Measurements from ENCODE around the gene TARBP1. TPM values are rescaled to one million over a fixed set of nuclear protein-coding genes. Genes with fewer than 3 reads are reported as not detected.

The TARBP1 gene
- total and polyA plus RNA-seq, 3 donors from 2014 or later, result 29.5 to 39.8 (median 31.3) TPM

DNA sequence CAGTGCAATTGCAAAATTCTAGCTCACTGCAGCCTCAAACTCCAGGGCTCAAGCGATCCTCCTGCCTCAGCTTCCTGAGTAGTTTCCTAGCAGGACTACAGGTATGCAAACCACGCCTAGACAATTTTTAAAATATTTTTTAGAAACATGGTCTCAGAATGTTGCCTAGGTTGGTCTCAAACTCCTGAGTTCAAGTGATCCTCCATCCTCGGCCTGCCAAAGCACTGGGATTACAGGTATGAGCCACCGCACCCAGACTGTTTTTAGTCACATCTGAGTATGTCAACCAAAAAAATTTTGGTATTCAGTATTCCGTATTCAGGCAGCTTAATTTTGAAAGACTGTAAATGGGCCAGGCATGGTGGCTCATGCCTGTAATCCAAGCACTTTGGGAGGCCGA, 11.2 kb downstream of the TARBP1 start:
- no peak overlapping the region for H3K27ac ChIP-seq
- no peaks in the 10 kb centered on the region for H3K4me1 ChIP-seq
- H3K4me3 ChIP-seq, result no peak overlapping the region
- TF ChIP-seq, protein P1, sequence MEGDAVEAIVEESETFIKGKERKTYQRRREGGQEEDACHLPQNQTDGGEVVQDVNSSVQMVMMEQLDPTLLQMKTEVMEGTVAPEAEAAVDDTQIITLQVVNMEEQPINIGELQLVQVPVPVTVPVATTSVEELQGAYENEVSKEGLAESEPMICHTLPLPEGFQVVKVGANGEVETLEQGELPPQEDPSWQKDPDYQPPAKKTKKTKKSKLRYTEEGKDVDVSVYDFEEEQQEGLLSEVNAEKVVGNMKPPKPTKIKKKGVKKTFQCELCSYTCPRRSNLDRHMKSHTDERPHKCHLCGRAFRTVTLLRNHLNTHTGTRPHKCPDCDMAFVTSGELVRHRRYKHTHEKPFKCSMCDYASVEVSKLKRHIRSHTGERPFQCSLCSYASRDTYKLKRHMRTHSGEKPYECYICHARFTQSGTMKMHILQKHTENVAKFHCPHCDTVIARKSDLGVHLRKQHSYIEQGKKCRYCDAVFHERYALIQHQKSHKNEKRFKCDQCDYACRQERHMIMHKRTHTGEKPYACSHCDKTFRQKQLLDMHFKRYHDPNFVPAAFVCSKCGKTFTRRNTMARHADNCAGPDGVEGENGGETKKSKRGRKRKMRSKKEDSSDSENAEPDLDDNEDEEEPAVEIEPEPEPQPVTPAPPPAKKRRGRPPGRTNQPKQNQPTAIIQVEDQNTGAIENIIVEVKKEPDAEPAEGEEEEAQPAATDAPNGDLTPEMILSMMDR (IDR thresholded peaks at IDR 0.05), result no peak
- TF ChIP-seq POLR2A (IDR thresholded peaks at IDR 0.05), result no peak
- H3K27me3 ChIP-seq, result no peaks in the 10 kb centered on the region
- no peak for DNase-seq
- H3K9me3 ChIP-seq, result no peaks in the 10 kb centered on the region
- no peaks in the 10 kb centered on the region for H3K36me3 ChIP-seq (ENCODE audit: low read depth, missing control alignments)
- intact Hi-C loops (cut with DNase I; ENCODE audit: low total_unique reads), result no loop called here
- 90 to 97% methylated on average over 6 of the region's 6 CpGs for WGBS, 2 donors

GRCh38 chr1:234466945-234467344, 12.0 kb downstream of the TARBP1 start:
- no peaks in the 10 kb centered on the region for H3K36me3 ChIP-seq (ENCODE audit: low read depth, missing control alignments)
- intact Hi-C loops (cut with DNase I; ENCODE audit: low total_unique reads), result no loop called here
- WGBS, 2 donors, result 98% methylated on average over 6 of the region's 6 CpGs

DNA sequence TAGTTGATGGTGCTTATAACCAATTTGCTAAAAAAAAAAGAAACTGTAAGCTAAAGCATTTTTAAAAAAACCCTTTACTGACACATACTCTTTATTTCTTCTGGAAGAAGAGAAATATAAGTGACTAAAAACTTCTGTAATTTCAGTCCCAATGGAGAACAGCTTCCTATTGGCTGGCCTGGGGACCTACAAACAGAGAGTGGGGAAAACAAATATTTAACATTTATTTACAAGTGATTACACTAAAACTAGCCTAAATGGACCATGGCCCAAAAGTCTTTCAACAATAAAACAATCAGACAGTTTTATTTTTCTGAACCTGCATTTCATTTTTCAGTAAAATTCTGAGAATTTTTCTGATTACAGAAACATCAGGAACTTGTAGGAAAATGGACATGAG, 15.2 kb downstream of the TARBP1 start:
- TF ChIP-seq POLR2A (IDR thresholded peaks at IDR 0.05), result no peak
- TF ChIP-seq, protein P1 (IDR thresholded peaks at IDR 0.05), result no peak
- Histone ChIP-seq H3K9me3 (no peaks in the 10 kb centered on the region), H3K27me3 (no peaks in the 10 kb centered on the region), H3K4me3 (no peak overlapping the region), H3K27ac (no peak overlapping the region), H3K36me3 (ENCODE audit: low read depth, missing control alignments) (no peaks in the 10 kb centered on the region), H3K4me1 (no peaks in the 10 kb centered on the region)
- no peak for DNase-seq
- intact Hi-C loops (cut with DNase I; ENCODE audit: low total_unique reads), result no loop called here

More at GRCh38 chr1:234466945-234467344, 12.0 kb downstream of the TARBP1 start:
- TF ChIP-seq, protein P1 (IDR thresholded peaks at IDR 0.05), result no peak
- no peak for TF ChIP-seq POLR2A (IDR thresholded peaks at IDR 0.05)
- Histone ChIP-seq H3K9me3 (no peaks in the 10 kb centered on the region), H3K27ac (no peak overlapping the region), H3K4me1 (no peaks in the 10 kb centered on the region), H3K27me3 (no peaks in the 10 kb centered on the region), H3K4me3 (no peak overlapping the region)
- DNase-seq, result no peak

- H3K9me3 ChIP-seq, result no peaks in the 10 kb centered on the region
- 95% methylated on average over 5 of the region's 5 CpGs for WGBS, 2 donors
- no peak for DNase-seq
- TF ChIP-seq POLR2A (IDR thresholded peaks at IDR 0.05), result no peak
- TF ChIP-seq, protein P1 (IDR thresholded peaks at IDR 0.05), result no peak
- intact Hi-C loops (cut with DNase I; ENCODE audit: low total_unique reads), result no loop called here
- no peak overlapping the region for H3K4me3 ChIP-seq
- no peaks in the 10 kb centered on the region for H3K36me3 ChIP-seq (ENCODE audit: low read depth, missing control alignments)
- H3K27ac ChIP-seq, result no peak overlapping the region
- no peaks in the 10 kb centered on the region for H3K4me1 ChIP-seq
- H3K27me3 ChIP-seq, result no peaks in the 10 kb centered on the region
Measured at GRCh38 chr1:234460652-234461051, 18.3 kb downstream of the TARBP1 start.

DNA sequence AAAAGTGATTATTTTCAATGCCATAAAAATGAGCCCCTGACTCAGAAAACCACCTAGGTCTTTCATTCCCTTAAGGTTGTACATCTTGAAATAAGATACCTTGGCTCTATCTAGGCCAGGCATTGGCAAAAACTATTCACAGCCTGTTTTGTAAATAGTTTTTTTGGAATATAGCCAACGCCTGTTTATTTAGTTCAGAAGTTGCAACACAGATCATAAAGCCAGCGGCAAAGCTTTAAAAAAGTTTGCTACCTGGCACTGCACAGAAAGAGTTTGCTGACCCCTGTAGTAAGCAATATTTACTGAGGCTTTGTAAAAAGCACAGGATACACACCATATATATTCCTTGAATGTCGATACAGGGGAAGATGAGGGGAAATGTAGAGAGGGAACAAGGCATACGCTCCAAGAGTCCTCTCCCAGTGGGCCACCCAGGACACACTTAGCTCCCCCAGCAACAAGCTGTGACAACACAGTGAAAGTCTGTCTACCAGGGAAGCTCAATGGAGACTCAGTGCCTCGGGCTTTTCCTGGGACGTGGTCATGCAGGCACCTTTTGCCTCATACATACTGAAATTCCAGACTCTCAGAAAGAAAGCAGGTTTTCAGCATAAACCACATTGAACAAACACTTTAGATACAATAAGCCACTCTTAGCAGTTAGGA, 20.5 kb downstream of the TARBP1 start:
- DNase-seq, result no peak
- intact Hi-C loops (cut with DNase I; ENCODE audit: low total_unique reads), result no loop called here

More for the DNA sequence above, 20.5 kb downstream of the TARBP1 start:
- H3K27ac ChIP-seq, result no peak overlapping the region
- no peaks in the 10 kb centered on the region for H3K4me1 ChIP-seq
- 90% methylated on average over 6 of the region's 6 CpGs for WGBS, 2 donors
- no peak overlapping the region for H3K4me3 ChIP-seq
- TF ChIP-seq POLR2A (IDR thresholded peaks at IDR 0.05), result no peak
- no peaks in the 10 kb centered on the region for H3K27me3 ChIP-seq
- H3K36me3 ChIP-seq (ENCODE audit: low read depth, missing control alignments), result no peaks in the 10 kb centered on the region
- no peaks in the 10 kb centered on the region for H3K9me3 ChIP-seq

All from testis (tissue), 3 donors.